IMR-90 (cell line): Measurements from ENCODE around the gene IRF2BP2. TPM values are rescaled to one million over a fixed set of nuclear protein-coding genes. Genes with fewer than 3 reads are reported as not detected.

Experiments
- ATAC-seq: fragments of 200-7000 bp; cut with Tn5 transposase; 2 replicates; pipeline ENCODE4 v1.9.1; 2020; ENCODE audit warnings: low read depth, mild to moderate bottlenecking, moderate library complexity
- BruUV-seq: library from RNA; stranded (reverse); fragments of 400-500 nt; replicated peaks from 2 replicates; lab custom pipeline; 2021; lab: Mats Ljungman, UMichigan
- CTCF ChIA-PET: fragments of 300-600 bp; formaldehyde crosslinking; extraction: SDS; loops from one replicate; lab custom pipeline; 2021; ENCODE audit warnings: antibody characterized with exemption; lab: Yijun Ruan, JAX
- POLR2A ChIA-PET: fragments of 300-600 bp; sonication (Branson Sonifier 250); formaldehyde crosslinking; loops from one replicate; lab custom pipeline; 2022; ENCODE audit warnings: antibody characterized with exemption; ENCODE audit not compliant: unreplicated experiment; lab: Charles Lee
- DNase-seq: peaks from one replicate; pipeline ENCODE4 v3.0.0; 2013
- H2AFZ ChIP-seq: replicated peaks from 2 replicates; pipeline ENCODE3; 2013; ENCODE audit warnings: low read length, mild to moderate bottlenecking; ENCODE audit not compliant: poor library complexity
- H2AK5ac ChIP-seq: 2 replicates; pipeline ENCODE4 v1.6.1; 2013; ENCODE audit warnings: low read depth, low read length, inconsistent platforms
- H2AK9ac ChIP-seq: replicated peaks from 2 replicates; pipeline ENCODE3; 2013; ENCODE audit warnings: mild to moderate bottlenecking, low read depth, low read length, moderate library complexity; ENCODE audit not compliant: poor library complexity
- H2BK120ac ChIP-seq: 2 replicates; pipeline ENCODE4 v1.6.1; 2013; ENCODE audit warnings: low read depth, low read length, inconsistent platforms
- H2BK15ac ChIP-seq: 3 replicates; pipeline ENCODE4 v1.6.1; 2013; ENCODE audit warnings: low read depth, low read length, inconsistent platforms
- H2BK20ac ChIP-seq: 2 replicates; pipeline ENCODE4 v1.6.1; 2013; ENCODE audit warnings: low read depth, mild to moderate bottlenecking, inconsistent platforms, low read length, moderate library complexity
- H2BK5ac ChIP-seq: 2 replicates; pipeline ENCODE4 v1.6.1; 2013; ENCODE audit warnings: mild to moderate bottlenecking, low read depth, low read length, inconsistent platforms; ENCODE audit not compliant: poor library complexity, severe bottlenecking
- H3K14ac ChIP-seq: replicated peaks from 2 replicates; pipeline ENCODE4 v1.6.1; 2013; ENCODE audit warnings: low read depth, low read length, inconsistent platforms
- H3K18ac ChIP-seq: 2 replicates; pipeline ENCODE4 v1.6.1; 2013; ENCODE audit warnings: low read depth, low read length, control low read depth
- H3K23ac ChIP-seq: 2 replicates; pipeline ENCODE4 v1.6.1; 2013; ENCODE audit warnings: low read depth, low read length, inconsistent platforms
- H3K27ac ChIP-seq: 2 replicates; pipeline ENCODE4 v1.5.1; 2013; ENCODE audit warnings: mild to moderate bottlenecking, control low read depth, low read length; ENCODE audit not compliant: insufficient read depth
- H3K27me3 ChIP-seq: 2 replicates; pipeline ENCODE4 v1.6.1; 2013; ENCODE audit warnings: low read length; ENCODE audit not compliant: control insufficient read depth, insufficient read depth
- H3K36me3 ChIP-seq: 2 replicates; pipeline ENCODE4 v1.6.1; 2013; ENCODE audit warnings: low read length, mixed read lengths; ENCODE audit not compliant: control insufficient read depth, insufficient read depth
- H3K4ac ChIP-seq: 2 replicates; pipeline ENCODE4 v1.6.1; 2013; ENCODE audit warnings: low read depth, low read length, inconsistent platforms
- H3K4me1 ChIP-seq: 2 replicates; pipeline ENCODE4 v1.6.1; 2013; ENCODE audit warnings: low read length, mixed read lengths; ENCODE audit not compliant: control insufficient read depth, insufficient read depth
- H3K4me2 ChIP-seq: 2 replicates; pipeline ENCODE4 v1.6.1; 2013; ENCODE audit warnings: low read depth, mild to moderate bottlenecking, control low read depth, low read length, moderate library complexity
- H3K4me3 ChIP-seq: 2 replicates; pipeline ENCODE4 v1.5.1; 2013; ENCODE audit warnings: low read depth, mild to moderate bottlenecking, control low read depth, low read length, moderate library complexity; ENCODE audit not compliant: insufficient read depth
- H3K56ac ChIP-seq: 2 replicates; pipeline ENCODE4 v1.6.1; 2013; ENCODE audit warnings: low read length, inconsistent platforms; ENCODE audit not compliant: insufficient read depth; ENCODE audit errors: extremely low read depth
- H3K79me1 ChIP-seq, 2 experiments: 2 replicates each; pipeline ENCODE4 v1.6.1; 2013; ENCODE audit warnings: low read length in 2 of 2, inconsistent platforms in 1 of 2, low read depth in 1 of 2
- H3K9ac ChIP-seq: 2 replicates; pipeline ENCODE4 v1.6.1; 2013; ENCODE audit warnings: low read depth, low read length, control low read depth
- H3K9me1 ChIP-seq: 2 replicates; pipeline ENCODE4 v1.6.1; 2013; ENCODE audit warnings: low read length, inconsistent platforms; ENCODE audit not compliant: insufficient read depth
- H3K9me3 ChIP-seq: 2 replicates; pipeline ENCODE4 v1.6.1; 2013; ENCODE audit warnings: low read length; ENCODE audit not compliant: control insufficient read depth, insufficient read depth
- H4K20me1 ChIP-seq: 2 replicates; pipeline ENCODE4 v1.6.1; 2013; ENCODE audit warnings: low read length, inconsistent platforms; ENCODE audit not compliant: insufficient read depth
- H4K5ac ChIP-seq: 2 replicates; pipeline ENCODE4 v1.6.1; 2013; ENCODE audit warnings: mild to moderate bottlenecking, low read depth, low read length, control low read depth
- H4K8ac ChIP-seq, 2 experiments: 2 replicates each; pipeline ENCODE4 v1.6.1; 2013; ENCODE audit warnings: low read depth in 2 of 2, low read length in 2 of 2, control low read depth in 1 of 2, inconsistent platforms in 1 of 2
- H4K91ac ChIP-seq: 2 replicates; pipeline ENCODE4 v1.6.1; 2013; ENCODE audit warnings: low read depth, low read length, inconsistent platforms; ENCODE audit not compliant: insufficient read depth
- RFX5 ChIP-seq: IDR thresholded peaks from 2 replicates; pipeline ENCODE4 v1.8.0; 2012; ENCODE audit warnings: low read depth, mild to moderate bottlenecking, low read length, moderate library complexity
- WGBS, 2 experiments: methylation state at CpG; one replicate each; pipeline versions ENCODE4 v1.1.5 to v1.1.7; 2013; ENCODE audit warnings: missing lambda C conversion rate in 2 of 2; ENCODE audit not compliant: insufficient read length in 1 of 2; ENCODE audit errors: extremely low coverage in 2 of 2; 5-methylcytosine and 5-hydroxymethylcytosine counted together
- dilution Hi-C: fragments of 300-500 bp; cut with HindIII; formaldehyde crosslinking; loops from one replicate; pipeline ENCODE4 v1.14.3; 2018; ENCODE audit warnings: low sequenced_read_pairs; ENCODE audit not compliant: unreplicated experiment
- in situ Hi-C: fragments of 300-500 bp; cut with MboI; formaldehyde crosslinking; loops from 3 replicates; pipeline ENCODE4 v1.14.3; 2019; ENCODE audit warnings: low sequenced_read_pairs, inconsistent platforms, mixed read lengths
- intact Hi-C: fragments of 100-400 bp; cut with micrococcal nuclease; formaldehyde crosslinking; loops from 2 replicates; pipeline ENCODE4 v1.10.0; 2022
- polyA plus RNA-seq, 3 experiments: library from polyadenylated mRNA; depleted of rRNA; stranded (reverse); fragments of >200 nt; gene quantifications; 2 replicates each; pipeline ENCODE4 v1.2.3, GENCODE V29; 2012; ENCODE audit warnings: low replicate concordance in 1 of 3
- total RNA-seq: library from RNA; depleted of rRNA; stranded (reverse); fragments of >200 nt; gene quantifications from 2 replicates; pipeline ENCODE4 v1.2.3, GENCODE V29; 2012

Gene IRF2BP2
- total and polyA plus RNA-seq, 2 of the 4 experiments (the other 2 are of a cell fraction) = 47.0 to 66.6 TPM

DNA sequence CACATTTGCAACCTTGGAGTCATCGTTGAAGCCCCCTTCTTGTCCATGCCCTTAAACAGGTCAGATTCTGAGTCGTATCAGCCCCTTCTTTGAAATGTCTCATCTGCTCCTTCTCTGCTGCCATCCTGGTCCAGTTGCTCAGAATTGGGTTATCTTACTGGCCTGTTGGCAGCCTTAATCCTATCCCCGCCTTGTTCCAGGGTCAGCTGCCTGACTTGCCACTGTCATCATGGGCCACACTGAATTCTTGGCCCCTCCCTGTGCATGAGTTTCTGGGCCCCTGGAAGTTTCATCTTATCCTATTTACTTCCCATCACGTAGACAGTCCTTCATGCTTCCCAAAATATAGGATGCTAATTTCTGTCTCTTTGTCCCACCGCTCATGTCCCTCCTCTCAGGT, 23.7 kb downstream of the IRF2BP2 start:
- Histone ChIP-seq H2BK20ac (no peak overlapping the region), H3K4me1 (peaks cover 1% of the 10 kb centered on the region), H2BK5ac (no peak overlapping the region), H4K20me1 (no peaks in the 10 kb centered on the region), H3K27me3 (no peaks in the 10 kb centered on the region), H3K56ac (no peak overlapping the region), H2BK15ac (no peak overlapping the region), H3K27ac (no peak overlapping the region), H3K14ac (no peak overlapping the region), H3K4me3 (no peak overlapping the region), H4K5ac (no peak overlapping the region), H3K36me3 (no peaks in the 10 kb centered on the region), H3K9ac (no peak overlapping the region), H3K9me3 (no peaks in the 10 kb centered on the region), H2BK120ac (no peak overlapping the region), H4K91ac (no peak overlapping the region), H2AK9ac (no peak overlapping the region), H3K18ac (no peak overlapping the region), H2AK5ac (no peak overlapping the region), H3K23ac (no peak overlapping the region), H2AFZ (no peak overlapping the region), H3K79me1 (no peaks in the 10 kb centered on the region), H3K9me1 (peaks cover 4% of the 10 kb centered on the region), H3K4ac (0 out of 2 replicates have a peak overlapping the region, but pooled peaks have one; percentile 44), H3K4me2 (no peak overlapping the region), H4K8ac (no peak overlapping the region)
- DNase-seq = no peak
- BruUV-seq = no TSS peak
- POLR2A ChIA-PET = no interaction called here
- ATAC-seq = no peak
- in situ Hi-C loops = loop anchor here (25.0 kb wide), 1 partner anchor 474 kb away; no protein-coding TSS in a partner anchor
- dilution Hi-C loops = no loop called here
- CTCF ChIA-PET = no interaction called here
- intact Hi-C loops = no loop called here
- TF ChIP-seq RFX5 = no peak
- WGBS, 2 experiments = 93% methylated on average over 4 of the region's 5 CpGs; no CpG with 5 or more reads in 1 of the 2 experiments
